GM18519 (cell line): ENCODE measurements around the gene PLAA.

ENCODE experiments used
- ATAC-seq: cut with Tn5 transposase; IDR thresholded peaks from one replicate; pipeline ENCODE4 v1.9.1; 2021; ENCODE audit warnings: mild to moderate bottlenecking, moderate library complexity; ENCODE audit not compliant: unreplicated experiment, low FRiP score

PLAA gene

DNA sequence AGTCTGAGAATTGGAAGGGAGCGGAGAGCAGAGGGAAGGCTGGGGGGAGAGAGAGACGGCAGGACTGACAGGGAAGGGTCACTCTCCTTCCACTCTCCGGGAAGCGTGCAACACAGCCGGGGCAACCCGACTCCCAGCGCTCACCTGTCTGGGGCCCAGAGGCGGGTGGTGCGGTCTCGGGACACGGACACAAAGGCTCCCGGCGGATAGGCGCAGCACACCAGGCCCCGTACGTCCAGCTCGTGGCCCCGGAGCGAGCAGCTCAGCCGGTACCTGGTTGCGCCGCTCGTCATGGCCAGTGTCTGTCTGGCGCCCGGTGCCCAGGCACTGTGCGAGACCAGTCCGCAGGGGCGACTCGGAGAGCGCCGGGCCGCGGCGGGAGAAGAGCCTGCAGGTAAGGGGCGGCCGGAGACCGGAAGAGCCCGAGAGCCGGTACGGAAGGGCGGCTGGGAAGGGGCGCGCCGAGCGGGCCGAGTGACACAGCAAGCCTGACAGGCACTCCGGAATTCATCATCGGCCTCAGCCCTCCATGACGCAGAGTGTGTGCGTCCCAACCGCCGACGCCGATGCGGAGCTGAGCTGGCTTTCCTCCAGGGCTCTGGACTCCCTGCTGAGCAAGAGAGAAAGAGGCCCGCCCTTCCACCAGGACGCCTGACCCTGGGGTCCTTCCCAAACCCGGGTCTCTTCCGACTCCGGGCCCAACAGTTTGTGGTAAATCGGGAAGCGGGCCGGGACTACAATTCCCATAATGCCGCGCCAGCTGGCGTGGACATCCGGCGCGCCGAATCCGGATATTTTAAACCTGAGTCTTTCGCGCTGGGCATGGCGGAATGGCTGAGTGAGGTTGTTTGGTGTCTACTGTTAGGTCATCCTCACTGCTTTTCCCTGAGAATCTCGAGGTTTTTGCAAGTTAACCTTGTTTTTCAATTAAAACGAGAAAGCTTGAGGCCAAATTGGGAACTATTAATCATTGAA is at the start of gene PLAA:
Gene PLAA (minus strand): TSS at position 490 of the 975 bp plus-strand sequence. CDS start 197 bp downstream, at position 293.
- peak; percentile 98 for ATAC-seq

DNA sequence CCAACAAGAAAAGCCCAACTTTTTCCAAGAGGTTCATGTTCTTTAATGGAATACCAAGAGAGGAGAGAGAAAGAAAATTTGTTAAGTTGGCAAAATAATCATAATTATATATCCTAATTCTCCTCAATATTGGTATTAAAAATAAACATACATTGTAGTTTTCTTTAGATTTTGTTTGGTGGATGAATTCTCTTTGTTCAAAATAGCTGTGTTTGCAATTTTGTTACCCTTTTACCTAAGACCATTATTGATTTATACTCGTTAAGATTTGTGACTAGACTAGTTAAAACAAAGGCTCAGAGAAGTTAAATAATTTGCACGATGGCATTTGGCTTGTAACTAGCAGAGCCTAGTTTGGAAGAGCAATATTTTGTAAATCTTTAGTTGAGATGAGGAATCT is 48.8 kb upstream of the PLAA start:
- ATAC-seq, result no peak

DNA sequence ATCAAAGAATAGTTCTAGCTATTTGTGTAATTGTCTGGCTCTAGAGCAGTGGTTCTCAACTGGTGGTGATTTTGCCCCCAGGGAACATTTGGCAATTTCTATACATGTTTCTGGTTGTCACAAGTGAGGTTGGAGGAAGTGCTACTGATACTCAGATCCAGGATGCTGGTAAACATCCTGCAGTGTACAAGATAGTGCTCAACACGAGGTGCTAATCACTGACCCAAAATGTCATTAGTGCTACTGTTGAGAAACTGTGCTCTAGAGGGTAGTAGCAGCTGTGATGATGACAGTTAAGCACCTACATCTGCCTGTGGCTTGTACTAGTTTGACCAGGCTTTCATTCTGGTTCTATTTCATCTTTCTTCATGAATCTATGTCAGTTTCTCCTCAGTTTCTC is 36.3 kb upstream of the PLAA start:
- peak; percentile 76 for ATAC-seq

DNA sequence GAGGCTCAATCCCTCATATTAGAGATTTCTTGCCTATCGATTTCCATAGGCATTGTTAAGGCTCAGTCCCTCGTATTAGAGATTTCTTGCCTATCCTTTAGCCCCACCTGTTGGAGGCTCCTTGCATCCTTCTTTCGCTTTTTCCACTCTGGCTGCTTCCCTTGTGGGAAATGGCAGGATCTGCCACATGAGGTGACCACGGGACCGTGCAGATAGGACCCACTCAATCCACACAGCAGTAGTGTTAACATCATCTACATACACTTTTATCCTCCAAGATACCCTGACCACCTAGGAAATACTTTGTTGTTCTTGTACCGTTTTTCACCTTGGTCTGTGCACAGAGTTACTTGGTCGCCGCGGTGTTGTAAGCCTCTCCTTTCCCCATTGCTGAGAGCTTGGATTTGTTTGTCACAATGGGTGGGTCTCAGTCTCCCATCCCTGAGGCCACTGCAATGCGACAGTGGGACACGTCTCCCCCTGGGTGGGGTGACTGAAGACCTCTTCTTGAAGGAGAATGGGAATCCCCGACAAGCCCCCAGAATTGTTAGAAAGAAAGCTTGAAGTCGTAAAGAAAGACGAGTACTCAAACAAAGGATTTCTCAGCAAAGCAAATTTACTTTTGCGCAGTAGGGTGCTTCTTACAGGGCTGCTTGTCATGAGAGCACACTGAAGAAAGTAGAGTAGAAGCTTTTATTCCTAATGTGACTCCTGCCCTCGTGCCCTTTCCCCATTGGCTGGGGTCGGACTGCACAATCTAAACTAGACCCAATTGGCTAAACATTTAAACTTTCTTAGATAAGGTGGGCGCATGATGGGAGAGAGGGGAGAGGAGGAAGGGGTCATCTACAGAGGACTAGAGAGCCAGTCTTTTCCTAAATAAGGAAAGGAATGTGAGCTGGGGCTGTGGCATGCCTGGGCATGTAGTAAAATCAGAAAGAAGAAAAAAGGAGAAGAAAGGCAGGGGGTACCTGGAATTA is 29.0 kb upstream of the PLAA start:
- ATAC-seq, result no peak

DNA sequence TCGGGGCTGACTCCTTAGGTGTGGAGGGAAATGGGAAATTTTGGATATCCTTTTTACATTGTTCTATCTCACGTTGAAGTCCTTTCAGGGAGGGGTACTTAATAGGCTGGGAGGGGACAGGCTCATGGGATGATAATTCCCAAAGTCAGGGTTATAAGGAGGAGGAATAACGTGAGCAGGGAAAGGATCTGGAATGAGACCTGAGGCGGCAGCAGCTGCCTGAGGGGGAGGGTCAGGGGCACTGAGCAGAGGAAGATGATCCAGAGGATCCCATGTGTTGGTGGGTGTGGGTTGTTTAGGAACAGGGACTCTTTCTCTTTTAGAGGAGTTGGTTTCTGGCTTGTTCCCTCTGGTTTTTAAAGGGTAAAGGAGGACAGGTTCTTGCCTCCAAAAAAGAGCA is 27.9 kb upstream of the PLAA start:
- ATAC-seq, result no peak

DNA sequence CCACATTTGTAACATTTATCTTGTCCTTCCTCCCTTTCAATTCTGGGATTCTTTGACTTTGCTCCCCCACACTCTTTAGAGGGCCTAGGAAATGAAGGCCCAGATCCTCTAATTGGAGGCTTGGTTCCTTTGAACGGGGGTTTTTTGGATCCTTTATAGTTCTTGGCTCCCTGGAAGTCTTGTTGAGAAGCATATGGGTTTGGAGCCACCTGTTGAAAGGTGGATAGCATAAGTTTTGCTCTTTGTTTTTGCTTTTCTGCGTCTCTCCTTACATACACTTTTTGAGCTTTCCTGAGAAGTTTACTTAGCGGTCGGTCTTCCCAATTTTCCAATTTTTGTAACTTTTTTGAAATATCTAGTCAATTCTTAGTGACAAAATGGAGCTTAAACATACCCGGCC is 26.9 kb upstream of the PLAA start:
- ATAC-seq, result no peak

DNA sequence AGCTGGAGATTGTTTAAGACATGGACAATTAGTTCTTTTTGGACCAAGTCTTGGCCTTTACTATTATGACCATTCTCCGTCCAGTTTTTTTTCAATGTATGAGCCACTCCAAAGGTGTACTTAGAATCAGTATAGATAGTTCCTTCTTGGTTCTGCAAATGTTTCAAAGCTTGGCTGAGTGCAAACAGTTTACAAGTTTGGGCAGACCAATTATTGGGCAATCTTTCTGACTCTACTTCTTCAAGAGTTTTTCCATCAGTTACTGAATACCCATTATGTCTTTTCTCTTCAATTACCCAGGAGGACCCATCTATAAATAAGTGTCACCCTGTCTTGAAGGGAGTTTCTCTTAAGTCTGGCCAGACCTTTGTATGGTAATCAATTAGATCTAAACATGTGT is 24.7 kb upstream of the PLAA start:
- ATAC-seq, result no peak

DNA sequence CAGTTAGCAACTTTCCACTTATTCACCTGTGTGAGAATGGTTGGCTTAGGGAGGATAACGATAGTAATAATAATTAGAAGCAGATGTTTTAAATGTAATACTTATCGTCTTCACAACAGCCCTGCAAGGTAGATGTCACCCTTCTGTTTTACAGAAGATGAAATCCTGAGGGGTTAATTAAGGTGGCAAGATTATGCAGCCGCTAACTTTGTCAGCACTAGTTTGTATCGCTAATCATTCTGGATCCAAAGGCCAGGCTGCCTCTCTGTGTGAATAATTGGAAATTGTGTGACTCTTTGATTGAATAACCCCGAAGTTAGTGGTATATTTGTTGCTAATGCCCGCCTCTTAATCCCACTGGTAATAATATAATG is 9.8 kb upstream of the PLAA start:
- peak; percentile 1 for ATAC-seq

DNA sequence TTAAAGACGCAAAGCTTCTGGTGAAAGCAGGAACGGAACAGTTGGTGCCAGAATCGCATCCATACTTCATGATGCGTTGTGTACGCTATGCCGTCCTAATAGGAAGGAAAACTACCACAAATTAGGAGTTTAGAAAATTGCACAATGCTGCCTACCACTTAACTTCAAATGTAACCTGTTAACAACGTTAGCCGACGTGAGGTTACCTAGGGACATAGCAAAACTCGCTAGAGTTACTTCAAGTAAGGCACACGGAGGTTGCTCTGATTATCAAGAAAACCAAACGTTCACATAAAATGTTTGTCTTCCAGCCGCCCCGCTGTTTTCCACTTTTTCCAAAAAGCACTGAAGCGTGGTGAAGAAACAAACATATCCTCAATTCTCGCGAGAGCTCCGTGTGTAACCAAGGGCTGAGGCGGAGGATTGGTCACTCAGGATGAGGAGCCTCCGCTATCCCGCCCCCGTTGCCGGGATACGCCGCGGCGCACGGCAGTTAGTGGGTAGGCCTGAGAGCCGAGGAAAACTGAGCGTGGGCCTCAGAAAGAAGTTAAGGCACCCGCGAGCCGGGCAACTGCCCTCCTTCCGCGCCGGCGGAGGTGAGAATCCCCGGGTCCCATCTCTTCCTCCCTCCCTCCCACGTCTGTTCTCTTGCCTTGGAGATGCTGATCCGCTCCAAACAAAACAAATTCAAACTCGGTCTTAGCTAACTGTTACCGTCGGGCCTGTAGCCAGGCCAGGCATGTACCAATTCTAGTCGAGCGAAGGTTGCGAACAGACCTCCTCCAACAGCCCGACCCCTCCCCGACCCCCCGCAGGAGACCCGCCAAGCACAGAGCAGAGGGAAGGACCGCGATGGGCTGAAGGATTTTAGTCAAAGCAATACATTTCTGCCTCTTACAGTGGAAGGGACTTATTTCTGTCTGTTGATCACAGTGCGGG is 9.1 kb upstream of the PLAA start, which contains the start of gene IFT74:
Gene IFT74 (plus strand): TSS at position 492 of the 939 bp plus-strand sequence. CDS start 5,556 bp downstream, outside the sequence.
- ATAC-seq, result peak; percentile 92

DNA sequence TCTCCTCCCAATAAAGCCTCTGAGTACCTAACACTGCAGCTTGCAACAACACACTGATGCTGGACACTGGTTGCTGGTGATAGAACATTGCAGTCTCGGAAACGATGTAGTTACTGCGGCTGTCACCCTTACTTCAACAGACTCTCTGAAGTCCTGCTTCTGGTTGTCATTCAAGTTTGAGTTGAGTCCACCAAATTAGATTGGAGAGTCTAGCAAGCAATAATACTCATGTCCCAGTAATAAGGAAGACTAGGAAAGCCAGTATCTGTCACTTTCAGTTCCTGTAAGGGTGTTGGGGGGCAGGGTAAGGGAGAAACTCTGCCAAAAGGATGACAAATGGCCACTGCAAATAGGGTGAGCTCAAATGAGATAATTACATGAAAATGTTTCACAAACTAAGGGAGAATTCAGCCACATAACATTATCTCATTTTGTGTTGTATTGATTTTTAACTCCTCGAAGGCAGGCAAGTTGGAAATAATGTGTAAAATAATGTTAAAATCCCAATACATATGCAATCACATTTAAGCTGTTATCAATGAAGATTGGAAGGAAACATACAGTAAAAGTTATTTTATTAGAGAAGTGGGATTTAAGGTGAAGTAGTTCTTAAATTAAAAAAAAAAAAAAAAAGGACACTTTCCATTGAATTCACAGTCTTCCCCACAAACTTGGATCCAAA is 8.3 kb upstream of the PLAA start:
- peak; percentile 27 for ATAC-seq

DNA sequence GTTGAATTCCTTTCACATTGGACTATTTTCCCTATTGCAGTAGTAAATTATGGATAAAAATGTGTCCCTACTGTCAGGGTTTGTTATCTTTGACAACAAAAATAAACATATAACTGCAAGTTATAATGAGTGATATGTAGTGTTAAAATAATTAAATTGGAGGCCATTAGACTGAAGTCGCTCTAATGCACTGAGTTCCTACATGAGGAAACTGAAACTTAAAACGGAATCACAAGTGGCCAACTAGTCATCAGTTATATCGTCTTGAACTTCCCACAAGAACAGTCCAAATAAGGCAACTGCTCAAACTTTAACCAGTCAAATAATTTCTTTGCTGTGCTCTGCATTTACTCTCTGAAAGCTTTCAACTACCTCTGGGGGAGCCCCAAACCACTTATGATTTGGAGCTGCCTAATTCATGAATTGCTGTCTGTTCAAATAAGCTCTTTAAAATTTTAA is 7.0 kb upstream of the PLAA start:
- peak; percentile 38 for ATAC-seq

DNA sequence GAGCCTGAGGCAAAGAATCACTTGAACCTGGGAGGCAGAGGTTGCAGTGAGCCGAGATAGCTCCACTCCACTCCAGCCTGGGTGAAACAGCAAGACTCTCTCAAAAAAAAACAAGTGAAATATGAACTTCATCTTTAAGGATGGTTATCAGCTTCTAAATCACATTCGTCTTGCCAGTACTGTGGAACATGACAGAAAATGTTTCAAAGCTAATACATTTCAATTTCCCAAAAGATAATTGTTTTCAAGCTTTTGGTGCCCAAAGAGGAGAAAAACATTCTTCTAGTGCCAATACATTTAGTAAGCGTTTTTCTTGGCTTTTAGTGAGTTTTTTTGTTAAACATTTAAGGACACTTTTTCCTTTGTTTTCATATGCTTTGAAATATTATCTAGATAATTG is 4.8 kb upstream of the PLAA start:
- no peak for ATAC-seq

DNA sequence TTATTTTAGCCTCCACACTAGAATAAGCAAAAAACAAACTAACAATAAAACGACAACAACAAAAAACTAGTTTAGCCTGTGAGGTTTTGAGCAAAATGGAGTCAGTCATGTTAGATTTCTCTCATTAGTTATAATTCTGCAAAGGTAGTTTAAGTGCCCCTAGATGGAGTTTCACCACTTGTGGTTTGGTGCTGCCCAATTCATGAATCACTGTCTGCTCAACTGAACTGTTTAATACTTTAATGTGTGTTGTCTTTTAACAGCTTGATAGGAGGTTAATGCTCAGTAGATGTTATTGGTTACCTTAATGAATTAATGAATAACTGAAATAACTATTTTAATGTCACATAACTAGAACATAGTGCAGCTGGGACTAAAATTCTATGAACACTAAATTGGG is 3.5 kb upstream of the PLAA start:
- ATAC-seq, result no peak

DNA sequence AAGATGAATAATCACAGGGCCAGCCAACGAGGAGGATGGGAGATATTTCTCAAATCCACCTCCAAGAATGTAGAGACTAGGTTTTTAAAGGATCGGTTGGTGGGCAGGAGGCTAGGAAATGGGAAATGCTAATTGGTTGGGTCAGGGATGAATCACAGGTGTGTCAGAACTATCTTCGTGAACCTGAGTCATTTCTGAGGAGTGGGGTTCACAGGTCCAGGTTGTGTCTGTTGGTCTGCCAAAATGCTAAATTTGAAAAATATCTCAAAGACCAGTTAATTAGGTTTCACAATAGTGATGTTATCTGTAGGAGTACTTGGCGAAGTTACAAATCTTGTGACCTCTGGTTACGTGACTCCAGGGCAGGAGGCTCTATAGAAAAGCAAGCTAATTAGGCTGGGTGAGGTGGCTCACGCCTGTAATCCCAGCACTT is 2.6 kb upstream of the PLAA start:
- ATAC-seq, result no peak

DNA sequence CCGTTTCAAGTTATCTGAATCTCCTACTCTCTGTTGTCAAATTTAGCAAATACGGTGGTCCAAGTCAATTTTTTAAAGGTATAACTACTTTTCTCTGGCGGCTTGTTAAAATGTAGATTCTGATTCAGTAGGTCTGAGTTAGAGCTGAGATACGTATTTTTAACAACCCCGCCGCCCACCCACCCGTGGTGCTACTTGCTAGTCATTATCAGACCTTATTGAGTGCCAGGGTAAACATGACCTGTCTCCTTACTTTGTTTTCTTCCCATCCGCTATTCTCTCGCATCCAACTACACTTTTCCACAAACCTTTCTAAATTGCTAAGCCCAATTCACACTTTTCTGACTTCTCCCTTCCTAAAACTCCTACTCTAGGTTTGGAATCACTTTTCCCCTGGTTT is 694 bp upstream of the PLAA start:
- no peak for ATAC-seq

DNA sequence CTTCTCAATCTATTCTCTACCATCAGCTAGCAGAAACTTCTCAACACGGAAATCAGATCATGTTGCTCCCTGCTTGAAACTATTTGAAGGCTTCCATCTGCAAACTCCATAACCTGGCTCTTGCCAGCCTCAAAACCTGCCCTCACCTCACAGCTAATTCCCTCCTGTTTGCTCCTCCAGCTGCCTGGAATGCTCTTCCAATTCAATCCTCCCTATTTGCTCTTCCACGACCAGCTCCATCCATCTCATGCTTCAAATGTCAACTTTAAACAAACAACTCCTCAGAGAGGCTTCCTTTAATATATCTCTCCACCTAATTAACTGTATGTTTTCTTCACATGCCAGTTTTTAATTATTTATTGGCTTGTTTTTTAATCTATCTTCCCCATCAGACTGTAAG is 1.5 kb downstream of the PLAA start:
- no peak for ATAC-seq

DNA sequence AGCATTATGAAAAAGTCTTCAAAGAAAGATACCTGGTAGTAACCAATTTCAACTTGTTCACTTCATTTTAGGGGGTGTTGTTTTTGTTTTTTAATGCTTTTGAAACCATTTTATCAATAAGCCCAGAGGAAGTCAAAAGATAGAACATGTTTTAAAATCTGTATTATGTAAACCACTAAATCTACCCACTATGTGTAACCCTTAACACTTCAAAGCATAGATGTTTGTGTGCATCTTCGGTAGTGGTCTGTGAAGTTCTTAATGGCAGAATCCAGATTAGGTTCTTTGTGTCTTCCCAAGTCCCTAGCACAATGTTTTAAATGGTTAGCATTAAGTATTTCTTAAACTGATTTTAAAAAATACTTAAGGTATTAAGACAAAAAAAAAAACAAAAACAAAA is 6.3 kb downstream of the PLAA start:
- ATAC-seq, result no peak

DNA sequence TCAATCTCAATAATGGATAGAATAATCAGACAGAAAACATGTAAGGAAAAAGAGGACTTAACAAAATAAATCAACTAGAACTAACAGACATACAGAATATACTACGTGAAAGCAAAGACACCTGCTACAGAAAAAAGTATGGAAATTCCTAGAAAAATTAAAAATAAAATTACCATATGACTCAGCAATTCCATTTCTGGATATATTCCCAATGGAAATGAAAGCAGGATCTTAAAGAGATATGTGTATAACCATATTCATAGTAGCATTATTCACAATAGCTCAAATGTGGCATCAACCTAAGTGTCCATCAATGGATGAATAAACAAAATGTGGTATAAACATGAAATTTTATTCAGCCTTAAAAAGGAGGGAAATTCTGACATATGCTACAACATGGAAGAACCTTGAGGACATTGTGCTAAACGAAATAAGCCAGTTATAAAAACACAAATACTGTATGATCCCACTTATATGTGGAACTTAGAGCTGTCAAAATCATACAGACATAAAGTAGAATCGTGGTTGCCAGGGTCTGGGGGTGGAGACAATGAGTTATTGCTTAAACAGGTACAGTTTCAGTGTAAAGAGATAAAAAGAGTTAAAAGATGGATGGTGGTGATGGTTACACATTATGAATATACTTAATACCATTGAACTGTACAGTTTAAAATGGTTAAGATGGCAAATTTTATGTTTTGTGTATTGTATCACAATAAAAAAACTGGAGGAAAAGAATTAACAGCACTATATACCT is 6.9 kb downstream of the PLAA start:
- ATAC-seq, result no peak
